Measurements from ENCODE around the gene SIGLEC12. TPM values are rescaled to one million over a fixed set of nuclear protein-coding genes. Genes with fewer than 3 reads are reported as not detected.
A peak's percentile ranks its signal among the peaks of the same experiment; 100 is the strongest.

The SIGLEC12 gene
- total RNA-seq, 1 donor from 2014 or later = not detected

GRCh38 chr19:51530616-51531015 lies 29.0 kb upstream of the SIGLEC12 start:
- no peaks in the 10 kb centered on the region for H3K4me1 Mint-ChIP-seq (ENCODE audit: low read depth)
- H3K9me3 Mint-ChIP-seq (ENCODE audit: low read depth) = no peaks in the 10 kb centered on the region
- H3K27ac Mint-ChIP-seq (ENCODE audit: unreplicated experiment) = no peak overlapping the region
- no peaks in the 10 kb centered on the region for H3K36me3 Mint-ChIP-seq (ENCODE audit: low read depth)
- no peak for TF ChIP-seq CTCF (IDR thresholded peaks at IDR 0.05)
- H3K4me3 Mint-ChIP-seq (ENCODE audit: unreplicated experiment) = no peak overlapping the region
- peak; percentile 60 for DNase-seq (ENCODE audit: low spot score)
- no peaks in the 10 kb centered on the region for H3K27me3 Mint-ChIP-seq (ENCODE audit: low read depth)

GRCh38 chr19:51529301-51529700 lies 27.7 kb upstream of the SIGLEC12 start:
- Mint-ChIP-seq H3K36me3 (ENCODE audit: low read depth) (no peaks in the 10 kb centered on the region), H3K4me1 (ENCODE audit: low read depth) (no peaks in the 10 kb centered on the region), H3K27ac (ENCODE audit: unreplicated experiment) (no peak overlapping the region), H3K9me3 (ENCODE audit: low read depth) (peaks cover 3% of the 10 kb centered on the region), H3K27me3 (ENCODE audit: low read depth) (no peaks in the 10 kb centered on the region), H3K4me3 (ENCODE audit: unreplicated experiment) (no peak overlapping the region)
- peak; percentile 57 for DNase-seq (ENCODE audit: low spot score)
- no peak for TF ChIP-seq CTCF (IDR thresholded peaks at IDR 0.05)

GRCh38 chr19:51525651-51526050 lies 24.1 kb upstream of the SIGLEC12 start:
- DNase-seq (ENCODE audit: low spot score) = peak; percentile 63
- Mint-ChIP-seq H3K4me3 (ENCODE audit: unreplicated experiment) (no peak overlapping the region), H3K36me3 (ENCODE audit: low read depth) (no peaks in the 10 kb centered on the region), H3K4me1 (ENCODE audit: low read depth) (no peaks in the 10 kb centered on the region), H3K27me3 (ENCODE audit: low read depth) (no peaks in the 10 kb centered on the region), H3K9me3 (ENCODE audit: low read depth) (peaks cover 11% of the 10 kb centered on the region), H3K27ac (ENCODE audit: unreplicated experiment) (no peak overlapping the region)
- no peak for TF ChIP-seq CTCF (IDR thresholded peaks at IDR 0.05)

- no peak for TF ChIP-seq CTCF (IDR thresholded peaks at IDR 0.05)
- H3K36me3 Mint-ChIP-seq (ENCODE audit: low read depth) = no peaks in the 10 kb centered on the region
- H3K27ac Mint-ChIP-seq (ENCODE audit: unreplicated experiment) = no peak overlapping the region
- DNase-seq (ENCODE audit: low spot score) = peak; percentile 46
- H3K4me1 Mint-ChIP-seq (ENCODE audit: low read depth) = no peaks in the 10 kb centered on the region
- peaks cover 11% of the 10 kb centered on the region for H3K9me3 Mint-ChIP-seq (ENCODE audit: low read depth)
- H3K27me3 Mint-ChIP-seq (ENCODE audit: low read depth) = no peaks in the 10 kb centered on the region
- no peak overlapping the region for H3K4me3 Mint-ChIP-seq (ENCODE audit: unreplicated experiment)
Observed at GRCh38 chr19:51524666-51525264, 23.2 kb upstream of the SIGLEC12 start.

GRCh38 chr19:51521781-51522180 lies 20.2 kb upstream of the SIGLEC12 start:
- H3K27me3 Mint-ChIP-seq (ENCODE audit: low read depth) = peaks cover 2% of the 10 kb centered on the region
- no peaks in the 10 kb centered on the region for H3K36me3 Mint-ChIP-seq (ENCODE audit: low read depth)
- no peak for TF ChIP-seq CTCF (IDR thresholded peaks at IDR 0.05)
- no peak for DNase-seq (ENCODE audit: low spot score)
- no peak overlapping the region for H3K4me3 Mint-ChIP-seq (ENCODE audit: unreplicated experiment)
- H3K4me1 Mint-ChIP-seq (ENCODE audit: low read depth) = no peaks in the 10 kb centered on the region
- H3K9me3 Mint-ChIP-seq (ENCODE audit: low read depth) = peaks cover 14% of the 10 kb centered on the region
- no peak overlapping the region for H3K27ac Mint-ChIP-seq (ENCODE audit: unreplicated experiment)

Data from chondrocyte (in vitro differentiated cells).